GM10266 (cell line): ENCODE data around the gene GRIK3.

Source experiments
- DNase-seq: peaks from one replicate; pipeline ENCODE4 v3.0.0; 2012; ENCODE audit errors: extremely low spot score
- CTCF ChIP-seq: IDR thresholded peaks from 2 replicates; pipeline ENCODE4 v1.5.1; 2012; ENCODE audit warnings: mild to moderate bottlenecking, low read depth; ENCODE audit not compliant: control insufficient read depth, insufficient read depth; ENCODE audit errors: missing control alignments

Gene GRIK3

DNA sequence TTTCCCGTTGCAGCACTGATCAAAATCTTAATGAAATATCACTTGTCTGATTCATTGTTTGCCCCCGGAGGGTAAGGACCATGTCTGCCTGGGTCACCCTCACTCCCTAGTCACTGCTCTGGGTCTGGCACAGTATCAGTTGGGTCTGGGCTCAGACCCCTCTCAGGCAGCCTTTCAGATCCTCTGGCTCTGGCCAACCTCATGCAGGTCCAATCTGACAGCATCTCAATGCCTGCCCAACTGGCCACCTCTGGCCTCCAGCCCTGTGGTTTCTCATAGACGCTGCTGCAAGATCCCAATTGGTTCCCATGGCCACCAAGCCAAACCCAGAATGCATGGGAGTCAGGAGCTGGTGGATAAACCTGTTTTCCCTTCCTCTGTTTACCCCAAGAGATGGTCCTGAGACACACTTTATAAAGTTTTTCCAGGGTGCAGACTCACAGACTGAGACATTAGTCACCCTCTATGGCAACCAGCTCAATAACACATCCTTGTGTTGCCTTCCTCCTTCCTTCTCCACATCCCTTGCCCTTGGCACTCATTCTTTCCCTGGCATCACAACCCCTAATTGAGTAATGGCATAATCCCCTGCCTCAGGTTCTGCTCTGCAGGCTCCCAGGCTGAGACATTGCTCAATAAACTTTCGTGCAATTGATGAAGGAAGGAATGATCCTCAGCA, 199.2 kb downstream of the GRIK3 start:
- DNase-seq: no peak
- no peak for TF ChIP-seq CTCF

- no peak for DNase-seq
- no peak for TF ChIP-seq CTCF
Measured at GRCh38 chr1:36834586-36834985, 199.7 kb downstream of the GRIK3 start.

- TF ChIP-seq CTCF: no peak
Measured at GRCh38 chr1:36831186-36831810, 203.0 kb downstream of the GRIK3 start.

GRCh38 chr1:36829961-36830360, 204.4 kb downstream of the GRIK3 start:
- DNase-seq: no peak
- no peak for TF ChIP-seq CTCF

More at GRCh38 chr1:36831186-36831810, 203.0 kb downstream of the GRIK3 start:
- no peak for DNase-seq

DNA sequence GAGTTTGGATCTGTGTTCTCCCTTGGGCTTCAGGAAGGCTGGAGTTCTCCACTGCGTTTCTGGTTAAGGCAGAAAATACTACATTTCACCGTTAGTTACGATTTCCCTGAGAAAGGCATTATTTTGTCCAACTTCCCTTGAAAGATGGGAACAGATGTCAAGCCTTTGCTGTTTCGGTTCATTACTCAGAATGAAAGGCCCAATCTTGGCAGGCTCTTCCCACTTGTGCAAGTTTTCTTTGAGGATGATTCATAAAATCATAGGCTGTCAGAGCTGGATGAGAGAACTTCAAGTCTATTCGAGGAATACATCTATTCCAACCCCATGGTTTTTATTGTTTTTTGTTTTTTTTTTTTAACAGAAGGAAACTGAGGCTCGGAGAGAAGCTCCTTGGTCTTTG, 205.2 kb downstream of the GRIK3 start:
- no peak for DNase-seq
- TF ChIP-seq CTCF: no peak

GRCh38 chr1:36825226-36825625, 209.1 kb downstream of the GRIK3 start:
- TF ChIP-seq CTCF: no peak
- DNase-seq: no peak

DNA sequence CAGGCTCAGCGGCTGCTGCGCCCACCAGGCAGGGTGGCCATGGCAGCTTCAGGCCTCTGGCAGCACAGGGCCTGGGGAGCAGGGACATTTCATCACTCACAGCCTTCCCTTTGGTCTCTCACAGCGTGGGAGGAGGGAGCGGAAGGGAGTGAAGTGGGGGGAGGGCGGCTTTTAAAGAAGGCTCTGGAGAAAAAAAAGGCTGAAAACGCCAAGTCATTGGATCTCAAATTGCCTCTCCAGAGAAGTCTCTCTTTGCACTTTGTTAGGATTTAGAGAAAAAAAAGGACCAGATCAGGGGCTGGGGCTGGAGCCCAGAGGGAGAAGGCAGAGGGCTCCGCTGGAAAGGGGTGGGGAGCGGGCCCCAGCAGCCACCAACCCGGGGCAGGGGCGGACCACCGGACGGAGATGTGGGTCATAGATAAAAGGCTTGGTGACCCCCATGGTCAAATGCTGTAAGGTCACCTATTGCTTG, 209.9 kb downstream of the GRIK3 start:
- no peak for DNase-seq

More for the DNA sequence above, 209.9 kb downstream of the GRIK3 start:
- no peak for TF ChIP-seq CTCF
